ENCODE measurements around the gene OR10AD1.
A peak's percentile ranks its signal among the peaks of the same experiment; 100 is the strongest.

OR10AD1 gene

DNA sequence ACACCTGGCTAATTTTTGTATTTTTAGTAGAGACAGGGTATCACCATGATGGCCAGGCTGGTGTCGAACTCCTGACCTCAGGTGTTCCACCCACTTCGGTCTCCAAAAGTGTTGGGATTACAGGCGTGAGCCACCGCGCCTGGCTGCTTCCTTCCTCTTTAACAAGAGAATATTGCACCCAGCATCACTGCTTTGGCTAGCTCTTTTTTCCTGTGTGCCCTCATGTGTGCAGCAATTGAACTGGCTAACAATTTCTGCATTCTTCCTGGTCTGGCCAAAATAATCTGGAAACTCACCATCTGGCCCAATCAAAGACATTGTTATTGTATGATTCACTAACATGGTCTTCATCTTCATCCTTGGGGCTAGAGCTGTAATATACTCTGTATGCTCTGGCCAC, 43.0 kb downstream of the OR10AD1 start:
- H2AFZ ChIP-seq (ENCODE audit: low read length): no peak overlapping the region
- H3K27ac ChIP-seq (ENCODE audit: low read length): no peak overlapping the region
- TF ChIP-seq, protein P1, sequence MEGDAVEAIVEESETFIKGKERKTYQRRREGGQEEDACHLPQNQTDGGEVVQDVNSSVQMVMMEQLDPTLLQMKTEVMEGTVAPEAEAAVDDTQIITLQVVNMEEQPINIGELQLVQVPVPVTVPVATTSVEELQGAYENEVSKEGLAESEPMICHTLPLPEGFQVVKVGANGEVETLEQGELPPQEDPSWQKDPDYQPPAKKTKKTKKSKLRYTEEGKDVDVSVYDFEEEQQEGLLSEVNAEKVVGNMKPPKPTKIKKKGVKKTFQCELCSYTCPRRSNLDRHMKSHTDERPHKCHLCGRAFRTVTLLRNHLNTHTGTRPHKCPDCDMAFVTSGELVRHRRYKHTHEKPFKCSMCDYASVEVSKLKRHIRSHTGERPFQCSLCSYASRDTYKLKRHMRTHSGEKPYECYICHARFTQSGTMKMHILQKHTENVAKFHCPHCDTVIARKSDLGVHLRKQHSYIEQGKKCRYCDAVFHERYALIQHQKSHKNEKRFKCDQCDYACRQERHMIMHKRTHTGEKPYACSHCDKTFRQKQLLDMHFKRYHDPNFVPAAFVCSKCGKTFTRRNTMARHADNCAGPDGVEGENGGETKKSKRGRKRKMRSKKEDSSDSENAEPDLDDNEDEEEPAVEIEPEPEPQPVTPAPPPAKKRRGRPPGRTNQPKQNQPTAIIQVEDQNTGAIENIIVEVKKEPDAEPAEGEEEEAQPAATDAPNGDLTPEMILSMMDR (IDR thresholded peaks at IDR 0.05; ENCODE audit: low read length): no peak
- TF ChIP-seq EZH2phosphoT487 (IDR thresholded peaks at IDR 0.05; ENCODE audit: low read length) (no peak), EZH2 (optimal IDR thresholded peaks at IDR 0.05; ENCODE audit: low read depth, low read length) (no peak)
- no peaks in the 10 kb centered on the region for H3K27me3 ChIP-seq (replicated peaks; ENCODE audit: insufficient read depth, low read length)
- H3K9ac ChIP-seq (ENCODE audit: low read length): no peak overlapping the region
- no peaks in the 10 kb centered on the region for H3K9me3 ChIP-seq (replicated peaks; ENCODE audit: insufficient read depth, low read length)
- H3K4me1 ChIP-seq (ENCODE audit: low read length): peaks cover 5% of the 10 kb centered on the region
- no peak for DNase-seq
- no peak overlapping the region for H3K4me2 ChIP-seq (ENCODE audit: low read depth, low read length)
- H3K9me2 ChIP-seq (replicated peaks; ENCODE audit: insufficient read depth, low read length): no peaks in the 10 kb centered on the region
- H3K36me3 ChIP-seq (replicated peaks; ENCODE audit: insufficient read depth, low read length): no peaks in the 10 kb centered on the region
- no peaks in the 10 kb centered on the region for H3F3A ChIP-seq (ENCODE audit: insufficient read depth, low read length)
- no peaks in the 10 kb centered on the region for H4K20me1 ChIP-seq (ENCODE audit: insufficient read depth, low read length)
- peaks cover 18% of the 10 kb centered on the region for H3K79me2 ChIP-seq (ENCODE audit: low read length)
- no peak overlapping the region for H3K4me3 ChIP-seq (ENCODE audit: low read length)

- no peaks in the 10 kb centered on the region for H3K27me3 ChIP-seq (replicated peaks; ENCODE audit: insufficient read depth, low read length)
- H3K4me3 ChIP-seq (ENCODE audit: low read length): peak overlapping the region; percentile 96
- H2AFZ ChIP-seq (ENCODE audit: low read length): peak overlapping the region; percentile 84
- peaks cover 5% of the 10 kb centered on the region for H3K4me1 ChIP-seq (ENCODE audit: low read length)
- peak overlapping the region; percentile 70 for H3K4me2 ChIP-seq (ENCODE audit: low read depth, low read length)
- no peaks in the 10 kb centered on the region for H4K20me1 ChIP-seq (ENCODE audit: insufficient read depth, low read length)
- H3K79me2 ChIP-seq (ENCODE audit: low read length): peaks cover 33% of the 10 kb centered on the region
- no peaks in the 10 kb centered on the region for H3F3A ChIP-seq (ENCODE audit: insufficient read depth, low read length)
- no peak overlapping the region; the same call in 1 of the 2 replicates for H3K27ac ChIP-seq (ENCODE audit: low read length)
- H3K9me2 ChIP-seq (replicated peaks; ENCODE audit: insufficient read depth, low read length): no peaks in the 10 kb centered on the region
- TF ChIP-seq, protein P1 (IDR thresholded peaks at IDR 0.05; ENCODE audit: low read length): no peak
- TF ChIP-seq EZH2 (optimal IDR thresholded peaks at IDR 0.05; ENCODE audit: low read depth, low read length): no peak
- TF ChIP-seq EZH2phosphoT487 (IDR thresholded peaks at IDR 0.05; ENCODE audit: low read length): no peak
- H3K9ac ChIP-seq (ENCODE audit: low read length): peak overlapping the region; percentile 32; the same call in 1 of the 2 replicates
- no peaks in the 10 kb centered on the region for H3K36me3 ChIP-seq (replicated peaks; ENCODE audit: insufficient read depth, low read length)
- H3K9me3 ChIP-seq (replicated peaks; ENCODE audit: insufficient read depth, low read length): no peaks in the 10 kb centered on the region
- no peak for DNase-seq
Measured at GRCh38 chr12:48157889-48158370, 45.2 kb downstream of the OR10AD1 start.

- peaks cover 5% of the 10 kb centered on the region for H3K4me1 ChIP-seq (ENCODE audit: low read length)
- peak within 1 kb of the TSS; percentile 70 for H3K4me2 ChIP-seq (ENCODE audit: low read depth, low read length)
- H3K4me3 ChIP-seq (ENCODE audit: low read length): peak within 1 kb of the TSS; percentile 96
- no peaks in the 10 kb centered on the region for H4K20me1 ChIP-seq (ENCODE audit: insufficient read depth, low read length)
- TF ChIP-seq EZH2phosphoT487 (IDR thresholded peaks at IDR 0.05; ENCODE audit: low read length): no peak
- TF ChIP-seq, protein P1 (IDR thresholded peaks at IDR 0.05; ENCODE audit: low read length): peak; percentile 49
- no peaks in the 10 kb centered on the region for H3K27me3 ChIP-seq (replicated peaks; ENCODE audit: insufficient read depth, low read length)
- no peaks in the 10 kb centered on the region for H3K36me3 ChIP-seq (replicated peaks; ENCODE audit: insufficient read depth, low read length)
- H3K9ac ChIP-seq (ENCODE audit: low read length): peak within 1 kb of the TSS; percentile 75
- H3K9me2 ChIP-seq (replicated peaks; ENCODE audit: insufficient read depth, low read length): no peaks in the 10 kb centered on the region
- peak; percentile 99 for DNase-seq
- no peaks in the 10 kb centered on the region for H3K9me3 ChIP-seq (replicated peaks; ENCODE audit: insufficient read depth, low read length)
- peaks cover 33% of the 10 kb centered on the region for H3K79me2 ChIP-seq (ENCODE audit: low read length)
- H3K27ac ChIP-seq (ENCODE audit: low read length): peak within 1 kb of the TSS; percentile 69
- peak within 1 kb of the TSS; percentile 89 for H2AFZ ChIP-seq (ENCODE audit: low read length)
- no peaks in the 10 kb centered on the region for H3F3A ChIP-seq (ENCODE audit: insufficient read depth, low read length)
Measured at GRCh38 chr12:48157018-48157888, 45.8 kb downstream of the OR10AD1 start, which contains the start of gene ASB8. Gene ASB8 (minus strand): TSS chr12:48157515. CDS start chr12:48153496, 4,019 bp downstream.

Data from MM.1S (cell line).